CD14-positive monocyte (primary cell): ENCODE results near the gene VARS2. TPM values are rescaled to one million over a fixed set of nuclear protein-coding genes. Genes with fewer than 3 reads are reported as not detected.
A peak's percentile ranks its signal among the peaks of the same experiment; 100 is the strongest.

Source experiments
- DNase-seq, 3 donors: peaks; one replicate each; pipeline ENCODE4 v3.0.0-alpha.2; 2011 to 2022
- H2AFZ ChIP-seq: 2 replicates; pipeline ENCODE4 v1.6.0; 2012; ENCODE audit warnings: mild to moderate bottlenecking, low read depth, low read length, inconsistent platforms; ENCODE audit not compliant: insufficient read depth, poor library complexity, severe bottlenecking
- H3K27ac ChIP-seq, 2 donors: 1 replicate in 1 of 2; 2 replicates in 1 of 2; pipeline ENCODE4 v1.5.1; 2012 to 2013; ENCODE audit warnings: low read length in 2 of 2, control low read depth in 1 of 2, inconsistent platforms in 1 of 2, low read depth in 1 of 2, mild to moderate bottlenecking in 1 of 2
- H3K27me3 ChIP-seq, 2 donors: one replicate each; pipeline versions ENCODE4 v1.6.0 to v1.6.1; 2011 to 2013; ENCODE audit warnings: low read length in 2 of 2; ENCODE audit not compliant: control insufficient read depth in 2 of 2, insufficient read depth in 2 of 2
- H3K36me3 ChIP-seq, 2 donors: replicated peaks in 1 of 2; 1 replicate in 1 of 2; 2 replicates in 1 of 2; pipeline versions ENCODE4 v1.5.1 to v1.6.1; 2012 to 2013; ENCODE audit warnings: low read length in 2 of 2, control low read depth in 1 of 2, inconsistent platforms in 1 of 2, mild to moderate bottlenecking in 1 of 2; ENCODE audit not compliant: insufficient read depth in 2 of 2, control insufficient read depth in 1 of 2
- H3K4me1 ChIP-seq, 2 donors: 1 replicate in 1 of 2; 2 replicates in 1 of 2; pipeline versions ENCODE4 v1.5.1 to v1.6.1; 2012 to 2013; ENCODE audit warnings: low read length in 2 of 2, control low read depth in 1 of 2, inconsistent platforms in 1 of 2, mild to moderate bottlenecking in 1 of 2, moderate library complexity in 1 of 2; ENCODE audit not compliant: insufficient read depth in 2 of 2, control insufficient read depth in 1 of 2
- H3K4me2 ChIP-seq: replicated peaks from 2 replicates; pipeline ENCODE3; 2012; ENCODE audit warnings: low read length, moderate library complexity, mild to moderate bottlenecking; ENCODE audit not compliant: poor library complexity, severe bottlenecking; ENCODE audit errors: extremely low read depth
- H3K4me3 ChIP-seq, 3 experiments: fragments of 200-600 bp in 1 of 3; sonication (generic) in 1 of 3; replicated peaks in 1 of 3; 1 replicate in 2 of 3; 2 replicates in 1 of 3; pipeline ENCODE4 v1.5.1; 2011 to 2013; ENCODE audit warnings: low read length in 3 of 3, mild to moderate bottlenecking in 3 of 3, control low read depth in 2 of 3, low read depth in 2 of 3, inconsistent platforms in 1 of 3, moderate library complexity in 1 of 3
- H3K79me2 ChIP-seq: 2 replicates; pipeline ENCODE4 v1.6.0; 2012; ENCODE audit warnings: mild to moderate bottlenecking, control low read depth, inconsistent platforms, low read length, moderate library complexity; ENCODE audit not compliant: insufficient read depth
- H3K9ac ChIP-seq: 2 replicates; pipeline ENCODE4 v1.6.0; 2017; ENCODE audit warnings: low read length, mild to moderate bottlenecking; ENCODE audit not compliant: insufficient read depth, poor library complexity, severe bottlenecking
- H3K9me3 ChIP-seq, 2 donors: replicated peaks in 1 of 2; 1 replicate in 1 of 2; 2 replicates in 1 of 2; pipeline versions ENCODE4 v1.5.1 to v1.6.1; 2012 to 2013; ENCODE audit warnings: low read length in 2 of 2, control low read depth in 1 of 2; ENCODE audit not compliant: control insufficient read depth in 1 of 2, insufficient read depth in 1 of 2
- H4K20me1 ChIP-seq: 2 replicates; pipeline ENCODE4 v1.6.0; 2012; ENCODE audit warnings: mild to moderate bottlenecking, low read length, control low read depth, moderate library complexity; ENCODE audit not compliant: insufficient read depth
- H3K27ac Mint-ChIP-seq, 7 donors: one replicate each; pipeline ENCODE4 v1.8.0; 2020; ENCODE audit warnings: mild to moderate bottlenecking in 7 of 7, mixed read lengths in 7 of 7, moderate library complexity in 6 of 7, inconsistent platforms in 2 of 7
- H3K27me3 Mint-ChIP-seq, 3 donors: one replicate each; pipeline ENCODE4 v1.8.0; 2021 to 2022; ENCODE audit warnings: low read depth in 3 of 3, mild to moderate bottlenecking in 3 of 3, mixed read lengths in 3 of 3, moderate library complexity in 3 of 3, inconsistent platforms in 1 of 3
- H3K36me3 Mint-ChIP-seq, 2 donors: one replicate each; pipeline ENCODE4 v1.8.0; 2020; ENCODE audit warnings: mixed read lengths in 2 of 2, inconsistent platforms in 1 of 2, mild to moderate bottlenecking in 1 of 2
- H3K4me1 Mint-ChIP-seq: one replicate; pipeline ENCODE4 v1.8.0; 2020; ENCODE audit warnings: mild to moderate bottlenecking, mixed read lengths
- H3K4me3 Mint-ChIP-seq, 2 donors: one replicate each; pipeline ENCODE4 v1.8.0; 2020; ENCODE audit warnings: mild to moderate bottlenecking in 2 of 2, mixed read lengths in 2 of 2, moderate library complexity in 1 of 2
- H3K9me3 Mint-ChIP-seq, 7 donors: one replicate each; pipeline ENCODE4 v1.8.0; 2020 to 2022; ENCODE audit warnings: mixed read lengths in 7 of 7, mild to moderate bottlenecking in 6 of 7, moderate library complexity in 6 of 7, inconsistent platforms in 2 of 7
- WGBS: methylation state at CpG from one replicate; pipeline ENCODE4 v1.1.5; 2013; ENCODE audit warnings: missing lambda C conversion rate; ENCODE audit not compliant: insufficient coverage; 5-methylcytosine and 5-hydroxymethylcytosine counted together
- intact Hi-C, 2 donors: fragments of 100-400 bp; cut with micrococcal nuclease; formaldehyde crosslinking; loops; one replicate each; pipeline versions ENCODE4 v1.15.0 to v1.15.1; 2023
- polyA plus RNA-seq, 3 donors: library from polyadenylated mRNA; depleted of rRNA in 1 of 3; unstranded in 2 of 3; stranded (reverse) in 1 of 3; fragments of 300-500 nt in 2 of 3; fragments of >200 nt in 1 of 3; fragmentation: Illumina TruSeq in 2 of 3; gene quantifications; 1 replicate in 2 of 3; 2 replicates in 1 of 3; pipeline ENCODE4 v1.2.3, GENCODE V29; 2012 to 2021
- TF ChIP-seq, protein P1 (sequence below): fragments of 200-600 bp; IDR thresholded peaks from one replicate; pipeline ENCODE4 v1.8.0; 2022; ENCODE audit warnings: antibody characterized with exemption, mild to moderate bottlenecking

The VARS2 gene
- polyA plus RNA-seq, 3 donors, result 7.6 to 15.5 (median 8.1) TPM

GRCh38 chr6:30884521-30885480 lies 29.2 kb upstream of the VARS2 start:
- intact Hi-C loops, result loop anchor here in 1 of 2 donors (5.0 kb wide), 1 partner anchor 42 kb away; no protein-coding TSS in a partner anchor
- TF ChIP-seq, protein P1, sequence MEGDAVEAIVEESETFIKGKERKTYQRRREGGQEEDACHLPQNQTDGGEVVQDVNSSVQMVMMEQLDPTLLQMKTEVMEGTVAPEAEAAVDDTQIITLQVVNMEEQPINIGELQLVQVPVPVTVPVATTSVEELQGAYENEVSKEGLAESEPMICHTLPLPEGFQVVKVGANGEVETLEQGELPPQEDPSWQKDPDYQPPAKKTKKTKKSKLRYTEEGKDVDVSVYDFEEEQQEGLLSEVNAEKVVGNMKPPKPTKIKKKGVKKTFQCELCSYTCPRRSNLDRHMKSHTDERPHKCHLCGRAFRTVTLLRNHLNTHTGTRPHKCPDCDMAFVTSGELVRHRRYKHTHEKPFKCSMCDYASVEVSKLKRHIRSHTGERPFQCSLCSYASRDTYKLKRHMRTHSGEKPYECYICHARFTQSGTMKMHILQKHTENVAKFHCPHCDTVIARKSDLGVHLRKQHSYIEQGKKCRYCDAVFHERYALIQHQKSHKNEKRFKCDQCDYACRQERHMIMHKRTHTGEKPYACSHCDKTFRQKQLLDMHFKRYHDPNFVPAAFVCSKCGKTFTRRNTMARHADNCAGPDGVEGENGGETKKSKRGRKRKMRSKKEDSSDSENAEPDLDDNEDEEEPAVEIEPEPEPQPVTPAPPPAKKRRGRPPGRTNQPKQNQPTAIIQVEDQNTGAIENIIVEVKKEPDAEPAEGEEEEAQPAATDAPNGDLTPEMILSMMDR, result no peak
- H4K20me1 ChIP-seq, result no peaks in the 10 kb centered on the region
- H2AFZ ChIP-seq, result peak overlapping the region; percentile 81
- H3K79me2 ChIP-seq, result no peaks in the 10 kb centered on the region
- Mint-ChIP-seq H3K27ac (peak overlapping the region in 1 of 7 donors; percentile 37), H3K36me3 (peaks cover 0 to 5% of the 10 kb centered on the region in 2 donors), H3K9me3 (peaks cover 0 to 5% (median 0%) of the 10 kb centered on the region in 7 donors), H3K27me3 (peaks cover 34 to 61% (median 40%) of the 10 kb centered on the region in 3 donors), H3K4me1 (peaks cover 23% of the 10 kb centered on the region), H3K4me3 (peak overlapping the region; percentile 80 to 86)
- H3K4me2 ChIP-seq, result peak overlapping the region; percentile 83
- 13% methylated on average over 41 of the region's 59 CpGs for WGBS
- no peak overlapping the region for H3K27ac ChIP-seq
- H3K4me1 ChIP-seq, result peaks cover 9 to 11% of the 10 kb centered on the region in 2 donors
- H3K27me3 ChIP-seq, result peaks cover 4 to 55% of the 10 kb centered on the region in 2 donors
- H3K4me3 ChIP-seq, result peak overlapping the region; percentile 37 to 75 (median 42)
- H3K36me3 ChIP-seq, result no peaks in the 10 kb centered on the region
- peak overlapping the region; percentile 59 for H3K9ac ChIP-seq
- no peaks in the 10 kb centered on the region for H3K9me3 ChIP-seq
- peak in 2 of 3 donors; percentile 10 to 25 for DNase-seq

DNA sequence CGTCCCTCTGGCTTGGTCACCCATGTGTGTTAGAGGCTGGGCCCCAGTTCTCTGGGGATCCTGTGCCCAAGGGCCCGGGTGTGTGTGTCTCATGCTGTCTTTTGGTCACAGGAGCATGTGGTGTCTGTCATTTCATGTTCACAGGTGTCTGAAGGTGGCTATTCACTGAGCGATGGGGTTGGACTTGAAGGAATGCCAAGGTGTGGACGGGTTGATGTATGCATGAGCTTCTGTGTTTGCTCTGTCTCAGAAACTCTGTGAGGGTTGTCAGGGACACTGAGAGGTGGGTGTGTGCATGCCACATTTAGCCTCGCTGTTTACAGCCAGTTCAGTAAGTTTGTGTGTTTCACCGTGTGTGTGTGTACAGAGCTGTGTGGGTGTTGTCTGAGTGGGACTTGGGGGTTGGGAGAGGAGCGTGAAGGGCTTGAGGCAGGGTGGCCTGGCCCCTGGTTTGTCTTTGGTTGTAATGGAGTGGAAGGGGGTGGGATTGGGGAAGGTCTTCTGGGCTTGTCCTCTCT lies 28.5 kb upstream of the VARS2 start:
- Histone ChIP-seq H3K4me1 (peaks cover 9 to 11% of the 10 kb centered on the region in 2 donors), H4K20me1 (no peaks in the 10 kb centered on the region), H3K27me3 (peaks cover 4 to 55% of the 10 kb centered on the region in 2 donors), H3K9me3 (no peaks in the 10 kb centered on the region), H3K9ac (no peak overlapping the region), H3K4me2 (peak overlapping the region; percentile 83), H3K27ac (no peak overlapping the region), H3K36me3 (no peaks in the 10 kb centered on the region), H3K4me3 (no peak overlapping the region), H3K79me2 (no peaks in the 10 kb centered on the region), H2AFZ (no peak overlapping the region)
- peak overlapping the region; percentile 80 to 86 for H3K4me3 Mint-ChIP-seq
- no peak for DNase-seq
- H3K4me1 Mint-ChIP-seq, result peaks cover 23% of the 10 kb centered on the region
- H3K27ac Mint-ChIP-seq, result no peak overlapping the region
- H3K27me3 Mint-ChIP-seq, result peaks cover 34 to 63% (median 36%) of the 10 kb centered on the region in 3 donors
- H3K9me3 Mint-ChIP-seq, result peaks cover 0 to 5% (median 0%) of the 10 kb centered on the region in 7 donors
- WGBS, result 81% methylated on average over 7 of the region's 7 CpGs
- intact Hi-C loops, result no loop called here
- H3K36me3 Mint-ChIP-seq, result peaks cover 0 to 5% of the 10 kb centered on the region in 2 donors
- TF ChIP-seq, protein P1, result no peak
